ENCODE data around the gene PTGR3. TPM values are rescaled to one million over a fixed set of nuclear protein-coding genes. Genes with fewer than 3 reads are reported as not detected.

Gene PTGR3
- polyA plus RNA-seq, 2 donors: 10.8 to 14.4 TPM

DNA sequence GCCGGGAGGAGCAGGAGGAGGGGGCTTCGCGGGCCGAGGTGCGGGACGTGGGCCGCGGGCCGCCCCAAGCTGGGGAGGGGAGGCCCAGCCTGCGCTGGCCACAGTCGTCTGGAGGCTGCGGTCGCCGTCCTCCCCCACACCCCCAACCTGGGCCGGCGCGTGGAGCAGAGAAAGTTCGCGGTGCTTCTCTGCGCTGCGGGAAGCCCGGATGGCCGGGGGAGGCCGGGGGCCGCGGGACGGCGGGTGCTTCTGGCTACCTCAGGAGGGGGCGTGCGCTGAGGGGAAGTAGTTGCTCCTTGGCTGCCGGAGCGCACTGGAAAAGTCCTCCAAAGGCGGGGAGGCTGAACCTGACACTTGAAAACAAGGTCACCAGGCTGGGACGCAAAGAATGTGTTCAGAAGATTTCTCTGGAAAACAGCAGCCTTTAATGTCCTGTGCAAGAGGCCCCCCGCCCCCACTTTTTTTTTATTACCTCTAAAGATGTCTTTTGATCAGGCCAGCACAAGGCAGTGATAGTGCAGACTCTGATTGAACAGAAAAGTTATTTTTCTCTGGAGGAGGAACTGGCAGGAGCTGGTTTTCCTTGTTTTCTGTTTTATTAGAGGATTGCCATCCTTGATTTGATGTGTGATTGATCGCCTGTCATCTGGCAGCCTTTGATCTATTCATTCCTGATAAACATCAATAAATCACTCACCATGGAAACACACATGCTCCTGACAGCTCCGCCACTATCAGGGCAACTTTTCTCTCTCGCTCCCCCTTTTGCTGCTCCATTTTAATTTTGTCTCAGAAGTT lies 3.2 kb upstream of the PTGR3 start:
- H3K27me3 ChIP-seq (ENCODE audit: control insufficient read depth in 1 of 2, insufficient read depth in 2 of 2, low read length in 2 of 2): no peaks in the 10 kb centered on the region
- peak overlapping the region; percentile 78 to 92 for H3K27ac ChIP-seq (ENCODE audit: low read depth in 2 of 2, low read length in 1 of 2)
- H3K36me3 ChIP-seq (ENCODE audit: control insufficient read depth in 2 of 2, insufficient read depth in 2 of 2, low read length in 1 of 2): no peaks in the 10 kb centered on the region
- peaks cover 5 to 7% of the 10 kb centered on the region in 2 donors for H3K4me1 ChIP-seq (ENCODE audit: control insufficient read depth in 2 of 2, insufficient read depth in 2 of 2, low read length in 1 of 2)
- 2 to 5% methylated on average over 28 to 38 of the region's 38 CpGs for WGBS, 2 donors
- peak overlapping the region; percentile 84 to 99 for H3K4me3 ChIP-seq (ENCODE audit: low read depth in 1 of 2, low read length in 2 of 2)
- H3K9me3 ChIP-seq (ENCODE audit: control insufficient read depth in 2 of 2, insufficient read depth in 1 of 2, low read depth in 1 of 2, low read length in 1 of 2): no peaks in the 10 kb centered on the region

DNA sequence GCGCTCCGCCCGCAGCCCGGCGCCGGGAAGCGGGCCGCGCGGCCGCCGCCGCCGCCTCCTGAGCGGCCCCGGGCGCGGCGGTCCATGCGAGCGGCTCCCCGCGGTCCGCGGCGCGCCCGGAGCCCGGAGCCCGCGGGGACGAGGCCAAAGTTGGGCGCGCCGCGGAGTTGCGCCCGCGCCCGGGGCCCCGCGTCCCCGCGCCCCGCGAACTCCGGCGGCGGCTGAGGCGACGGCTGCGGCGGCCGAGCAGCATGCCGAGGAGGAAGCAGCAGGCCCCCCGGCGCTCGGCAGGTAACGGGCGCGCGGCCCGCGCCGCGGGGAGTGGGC lies 2.6 kb upstream of the PTGR3 start:
- H3K27me3 ChIP-seq (ENCODE audit: control insufficient read depth in 1 of 2, insufficient read depth in 2 of 2, low read length in 2 of 2): no peaks in the 10 kb centered on the region
- peaks cover 1 to 6% of the 10 kb centered on the region in 2 donors for H3K4me1 ChIP-seq (ENCODE audit: control insufficient read depth in 2 of 2, insufficient read depth in 2 of 2, low read length in 1 of 2)
- WGBS, 2 donors: 0 to 1% methylated on average over 32 to 66 of the region's 66 CpGs
- no peaks in the 10 kb centered on the region for H3K9me3 ChIP-seq (ENCODE audit: control insufficient read depth in 2 of 2, insufficient read depth in 1 of 2, low read depth in 1 of 2, low read length in 1 of 2)
- peak overlapping the region; percentile 78 to 92 for H3K27ac ChIP-seq (ENCODE audit: low read depth in 2 of 2, low read length in 1 of 2)
- peak overlapping the region; percentile 84 to 99 for H3K4me3 ChIP-seq (ENCODE audit: low read depth in 1 of 2, low read length in 2 of 2)
- no peaks in the 10 kb centered on the region for H3K36me3 ChIP-seq (ENCODE audit: control insufficient read depth in 2 of 2, insufficient read depth in 2 of 2, low read length in 1 of 2)

DNA sequence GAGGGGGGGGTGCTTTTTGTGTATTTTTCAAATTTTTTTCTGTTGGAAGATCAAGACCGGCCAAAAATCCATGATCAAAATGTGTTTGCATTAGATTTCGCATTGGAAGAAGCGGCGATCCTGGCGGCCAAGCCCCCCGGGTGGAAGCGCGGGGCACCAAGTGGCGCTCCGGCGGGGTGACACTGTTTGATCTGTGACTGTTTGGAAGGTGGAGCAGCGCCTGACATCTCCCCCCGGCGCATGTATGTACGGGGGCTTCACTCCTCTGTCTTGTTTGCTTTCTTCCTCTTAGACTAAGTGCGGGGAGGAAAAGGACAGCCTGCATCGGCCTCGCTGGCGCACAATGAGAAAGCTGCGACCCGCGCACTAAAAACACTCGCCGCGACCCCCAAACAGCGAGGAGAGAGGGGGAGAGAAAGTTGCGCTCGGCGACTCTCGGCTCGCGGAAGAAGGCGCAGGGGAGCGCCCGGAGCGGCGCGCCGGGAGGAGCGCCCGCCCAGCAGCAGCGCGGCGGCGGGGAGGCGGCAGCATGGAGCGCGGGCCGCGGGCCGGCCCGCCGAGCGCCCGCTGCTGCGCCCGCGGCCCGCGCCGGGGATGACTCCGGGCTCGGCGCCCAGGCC lies 2.2 kb upstream of the PTGR3 start:
- Histone ChIP-seq H3K27me3 (ENCODE audit: control insufficient read depth in 1 of 2, insufficient read depth in 2 of 2, low read length in 2 of 2) (no peaks in the 10 kb centered on the region), H3K9me3 (ENCODE audit: control insufficient read depth in 2 of 2, insufficient read depth in 1 of 2, low read depth in 1 of 2, low read length in 1 of 2) (no peaks in the 10 kb centered on the region), H3K4me1 (ENCODE audit: control insufficient read depth in 2 of 2, insufficient read depth in 2 of 2, low read length in 1 of 2) (peaks cover 0 to 5% of the 10 kb centered on the region in 2 donors), H3K27ac (ENCODE audit: low read depth in 2 of 2, low read length in 1 of 2) (peak overlapping the region; percentile 92 to 93), H3K4me3 (ENCODE audit: low read depth in 1 of 2, low read length in 2 of 2) (peak overlapping the region; percentile 91 to 99), H3K36me3 (ENCODE audit: control insufficient read depth in 2 of 2, insufficient read depth in 2 of 2, low read length in 1 of 2) (no peaks in the 10 kb centered on the region)
- 0% methylated on average over 28 to 64 of the region's 64 CpGs for WGBS, 2 donors

DNA sequence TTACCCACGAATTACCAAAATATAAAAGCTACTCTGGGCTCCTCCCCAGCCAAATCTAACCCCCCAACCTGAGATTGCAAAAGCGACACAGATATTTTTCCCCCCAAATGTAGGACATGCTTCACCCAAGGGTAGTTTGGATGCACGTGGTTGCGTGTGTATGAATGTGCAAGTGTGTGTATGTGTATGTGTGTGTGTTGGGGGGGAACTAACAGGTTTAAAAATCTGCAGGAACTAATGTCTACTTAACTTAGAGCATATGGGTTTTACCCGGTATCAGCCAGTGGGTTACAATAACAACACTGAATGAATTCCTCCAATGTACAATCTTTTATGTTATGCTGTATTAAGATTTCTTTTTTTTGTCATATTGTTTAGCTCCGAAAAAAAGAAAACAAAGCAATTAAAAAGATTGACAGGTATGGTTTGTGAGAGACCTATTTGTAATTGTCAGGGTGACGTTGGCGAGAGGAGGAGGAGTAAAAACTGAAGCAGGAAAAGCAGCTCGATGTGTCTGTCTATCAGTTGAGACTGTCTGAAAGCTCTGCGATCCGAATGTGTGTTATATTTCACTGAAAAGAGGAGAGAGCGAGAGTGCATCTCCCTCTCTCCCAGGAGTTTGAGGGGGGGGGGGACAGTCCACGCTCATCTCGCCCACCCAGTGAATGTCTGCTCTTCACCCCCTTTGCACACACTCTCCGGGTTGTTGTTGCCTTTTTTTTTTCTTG lies 1.5 kb upstream of the PTGR3 start, which contains the start of gene TSHZ1:
TSHZ1 (plus strand) TSS at position 524 of the 728 bp plus-strand sequence. CDS start 1,080 bp downstream, outside the sequence.
- H3K9me3 ChIP-seq (ENCODE audit: control insufficient read depth in 2 of 2, insufficient read depth in 1 of 2, low read depth in 1 of 2, low read length in 1 of 2): no peaks in the 10 kb centered on the region
- no peaks in the 10 kb centered on the region for H3K36me3 ChIP-seq (ENCODE audit: control insufficient read depth in 2 of 2, insufficient read depth in 2 of 2, low read length in 1 of 2)
- WGBS, 2 donors: 2% methylated on average over 15 of the region's 15 CpGs
- H3K27me3 ChIP-seq (ENCODE audit: control insufficient read depth in 1 of 2, insufficient read depth in 2 of 2, low read length in 2 of 2): no peaks in the 10 kb centered on the region
- peaks cover 0 to 5% of the 10 kb centered on the region in 2 donors for H3K4me1 ChIP-seq (ENCODE audit: control insufficient read depth in 2 of 2, insufficient read depth in 2 of 2, low read length in 1 of 2)
- H3K4me3 ChIP-seq (ENCODE audit: low read depth in 1 of 2, low read length in 2 of 2): peak within 1 kb of the TSS; percentile 91 to 99
- H3K27ac ChIP-seq (ENCODE audit: low read depth in 2 of 2, low read length in 1 of 2): peak within 1 kb of the TSS; percentile 92 to 99

DNA sequence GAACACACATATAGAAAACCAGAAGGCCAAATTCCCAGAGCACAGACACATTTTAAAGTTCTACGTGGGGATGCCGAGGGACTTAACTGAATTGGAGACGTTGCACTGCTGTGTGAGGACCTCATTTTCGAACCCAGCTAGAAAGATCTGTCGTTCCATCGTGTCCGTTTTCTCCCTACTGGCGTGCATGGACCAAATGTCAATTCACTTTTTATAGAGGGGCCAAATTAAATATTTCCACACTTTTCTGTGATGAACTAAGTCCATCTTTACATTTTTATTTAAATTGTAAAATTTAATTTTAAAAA lies 966 bp upstream of the PTGR3 start:
- 0 to 1% methylated on average over 8 of the region's 8 CpGs for WGBS, 2 donors
- H3K36me3 ChIP-seq (ENCODE audit: control insufficient read depth in 2 of 2, insufficient read depth in 2 of 2, low read length in 1 of 2): no peaks in the 10 kb centered on the region
- H3K4me3 ChIP-seq (ENCODE audit: low read depth in 1 of 2, low read length in 2 of 2): peak overlapping the region; percentile 82 to 99
- peak overlapping the region; percentile 90 to 99 for H3K27ac ChIP-seq (ENCODE audit: low read depth in 2 of 2, low read length in 1 of 2)
- no peaks in the 10 kb centered on the region for H3K27me3 ChIP-seq (ENCODE audit: control insufficient read depth in 1 of 2, insufficient read depth in 2 of 2, low read length in 2 of 2)
- H3K4me1 ChIP-seq (ENCODE audit: control insufficient read depth in 2 of 2, insufficient read depth in 2 of 2, low read length in 1 of 2): peaks cover 0 to 7% of the 10 kb centered on the region in 2 donors
- no peaks in the 10 kb centered on the region for H3K9me3 ChIP-seq (ENCODE audit: control insufficient read depth in 2 of 2, insufficient read depth in 1 of 2, low read depth in 1 of 2, low read length in 1 of 2)

DNA sequence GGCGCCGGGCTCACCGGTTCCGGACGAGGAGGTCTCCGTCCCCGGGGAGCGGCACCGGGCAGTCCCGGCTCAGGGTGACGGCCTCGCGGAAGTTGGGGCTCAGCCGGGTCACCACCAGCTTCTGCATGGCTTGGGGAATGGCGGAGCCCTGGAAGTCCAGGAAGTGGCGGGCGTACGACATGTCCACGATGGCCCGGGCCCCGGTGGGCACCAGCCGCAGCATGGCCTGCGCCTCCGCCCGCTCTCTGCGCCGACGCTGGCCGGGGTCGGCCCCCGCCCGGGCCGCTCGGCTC lies 157 bp downstream of the PTGR3 start:
- peak overlapping the region; percentile 90 to 99 for H3K27ac ChIP-seq (ENCODE audit: low read depth in 2 of 2, low read length in 1 of 2)
- H3K9me3 ChIP-seq (ENCODE audit: control insufficient read depth in 2 of 2, insufficient read depth in 1 of 2, low read depth in 1 of 2, low read length in 1 of 2): no peaks in the 10 kb centered on the region
- WGBS, 2 donors: 0% methylated on average over 29 to 34 of the region's 34 CpGs
- no peaks in the 10 kb centered on the region for H3K27me3 ChIP-seq (ENCODE audit: control insufficient read depth in 1 of 2, insufficient read depth in 2 of 2, low read length in 2 of 2)
- no peaks in the 10 kb centered on the region for H3K36me3 ChIP-seq (ENCODE audit: control insufficient read depth in 2 of 2, insufficient read depth in 2 of 2, low read length in 1 of 2)
- peaks cover 3 to 13% of the 10 kb centered on the region in 2 donors for H3K4me1 ChIP-seq (ENCODE audit: control insufficient read depth in 2 of 2, insufficient read depth in 2 of 2, low read length in 1 of 2)
- peak overlapping the region; percentile 82 to 99 for H3K4me3 ChIP-seq (ENCODE audit: low read depth in 1 of 2, low read length in 2 of 2)

DNA sequence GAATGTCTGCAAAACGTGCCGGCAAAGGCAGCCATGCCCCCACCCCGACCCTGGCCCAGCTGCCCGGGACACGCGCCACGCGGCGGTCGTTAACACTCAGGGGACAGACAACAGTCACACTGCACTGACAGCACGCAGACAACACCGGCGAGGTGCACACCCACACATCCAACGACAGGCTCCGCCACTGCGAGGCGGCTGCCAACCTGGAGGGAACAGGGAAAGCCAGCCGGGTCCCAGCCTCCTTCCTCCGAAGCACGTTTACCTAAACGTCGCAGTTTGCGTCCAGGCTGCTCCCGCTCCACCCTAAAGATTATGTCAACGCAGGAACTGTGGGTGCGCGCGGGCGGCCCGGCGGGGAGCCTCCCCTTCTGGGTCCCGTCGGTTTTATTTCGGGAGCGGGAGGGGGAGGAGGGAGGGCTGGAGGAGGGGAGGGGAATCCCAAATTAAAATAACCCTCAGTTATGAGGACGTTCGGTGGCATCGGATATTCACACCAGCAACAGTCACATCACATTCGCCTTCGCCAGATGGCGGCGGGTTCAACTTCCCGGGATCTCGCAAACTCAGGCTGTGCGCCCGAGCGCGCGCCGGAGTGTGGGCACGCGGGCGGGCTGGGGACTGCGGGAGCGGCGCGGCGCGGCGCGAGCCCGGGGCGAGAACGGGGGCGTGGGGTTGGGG lies 644 bp downstream of the PTGR3 start:
- peaks cover 4 to 13% of the 10 kb centered on the region in 2 donors for H3K4me1 ChIP-seq (ENCODE audit: control insufficient read depth in 2 of 2, insufficient read depth in 2 of 2, low read length in 1 of 2)
- no peaks in the 10 kb centered on the region for H3K36me3 ChIP-seq (ENCODE audit: control insufficient read depth in 2 of 2, insufficient read depth in 2 of 2, low read length in 1 of 2)
- H3K27me3 ChIP-seq (ENCODE audit: control insufficient read depth in 1 of 2, insufficient read depth in 2 of 2, low read length in 2 of 2): no peaks in the 10 kb centered on the region
- H3K9me3 ChIP-seq (ENCODE audit: control insufficient read depth in 2 of 2, insufficient read depth in 1 of 2, low read depth in 1 of 2, low read length in 1 of 2): no peaks in the 10 kb centered on the region
- WGBS, 2 donors: 0% methylated on average over 61 to 65 of the region's 65 CpGs
- peak overlapping the region; percentile 90 to 99 for H3K27ac ChIP-seq (ENCODE audit: low read depth in 2 of 2, low read length in 1 of 2)
- H3K4me3 ChIP-seq (ENCODE audit: low read depth in 1 of 2, low read length in 2 of 2): peak overlapping the region; percentile 82 to 99

DNA sequence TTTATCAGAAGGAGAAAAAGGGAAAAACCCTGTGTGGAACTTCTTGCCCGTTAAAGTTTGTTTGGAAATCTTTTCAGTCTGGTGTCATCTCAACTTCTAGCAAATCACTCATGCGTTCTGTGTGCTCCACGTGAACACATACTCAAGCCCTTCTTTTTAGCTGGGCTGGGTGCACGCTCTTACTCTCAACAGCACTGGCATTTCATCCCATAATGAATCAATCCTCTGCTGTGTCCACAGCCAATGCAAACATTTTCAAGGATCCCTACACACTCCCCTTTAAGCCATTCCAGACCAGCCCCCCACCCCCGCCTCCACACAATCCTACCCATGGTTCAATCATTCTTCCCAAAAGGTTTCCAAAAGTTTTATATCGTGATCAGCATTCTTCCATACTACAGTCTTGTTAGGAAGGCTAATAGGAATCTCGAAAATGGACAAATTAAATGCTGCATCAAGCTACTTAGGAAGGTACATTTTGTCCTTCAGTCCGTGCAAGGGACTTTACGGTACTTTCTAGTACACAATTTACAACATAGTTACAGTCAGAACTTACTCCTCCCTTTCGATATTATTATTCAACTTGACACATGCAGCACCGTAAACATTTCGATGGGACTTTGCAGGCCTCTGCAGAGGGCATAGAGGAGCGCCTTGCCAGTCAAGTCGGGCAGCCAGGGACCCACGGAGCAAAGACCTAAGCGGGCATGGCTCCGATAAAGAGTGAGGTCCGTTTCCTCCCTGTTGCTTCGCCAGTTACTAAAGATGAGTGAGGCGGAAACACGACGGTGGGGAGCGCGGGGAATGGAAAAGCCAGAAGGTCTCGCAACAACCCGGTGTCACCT lies 1.4 kb downstream of the PTGR3 start:
- peaks cover 4 to 13% of the 10 kb centered on the region in 2 donors for H3K4me1 ChIP-seq (ENCODE audit: control insufficient read depth in 2 of 2, insufficient read depth in 2 of 2, low read length in 1 of 2)
- peak overlapping the region; percentile 90 to 99 for H3K27ac ChIP-seq (ENCODE audit: low read depth in 2 of 2, low read length in 1 of 2)
- 8 to 9% methylated on average over 26 of the region's 26 CpGs for WGBS, 2 donors
- no peaks in the 10 kb centered on the region for H3K36me3 ChIP-seq (ENCODE audit: control insufficient read depth in 2 of 2, insufficient read depth in 2 of 2, low read length in 1 of 2)
- H3K27me3 ChIP-seq (ENCODE audit: control insufficient read depth in 1 of 2, insufficient read depth in 2 of 2, low read length in 2 of 2): no peaks in the 10 kb centered on the region
- no peaks in the 10 kb centered on the region for H3K9me3 ChIP-seq (ENCODE audit: control insufficient read depth in 2 of 2, insufficient read depth in 1 of 2, low read depth in 1 of 2, low read length in 1 of 2)
- H3K4me3 ChIP-seq (ENCODE audit: low read depth in 1 of 2, low read length in 2 of 2): peak overlapping the region; percentile 82 to 99

Measured in esophagus (tissue), 2 donors.